ENCODE data around the gene NBEA.

The NBEA gene

DNA sequence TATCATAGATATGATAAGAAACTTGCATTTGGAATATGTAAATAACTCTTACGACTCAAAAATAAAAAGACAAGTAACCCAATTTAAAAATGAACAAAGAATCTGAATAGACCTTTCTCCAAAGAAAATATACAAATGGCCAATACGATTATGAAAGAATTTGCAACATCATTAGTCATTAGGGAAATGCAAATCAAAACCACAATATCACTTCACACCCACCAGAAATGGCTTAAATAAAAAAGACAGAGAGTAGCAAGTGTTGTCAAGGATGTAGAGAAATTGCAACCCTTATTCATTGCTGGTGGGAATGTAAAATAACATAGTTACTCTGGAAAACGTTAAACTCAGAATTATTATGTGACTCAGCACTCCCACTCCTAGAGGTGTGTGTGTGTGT lies 761.0 kb downstream of the NBEA start:
- H3K4me3 ChIP-seq (ENCODE audit: low read depth, low read length) = no peak overlapping the region
- in situ Hi-C loops (cut with HindIII; ENCODE audit: low sequenced_read_pairs) = no loop called here
- TF ChIP-seq, protein P1, sequence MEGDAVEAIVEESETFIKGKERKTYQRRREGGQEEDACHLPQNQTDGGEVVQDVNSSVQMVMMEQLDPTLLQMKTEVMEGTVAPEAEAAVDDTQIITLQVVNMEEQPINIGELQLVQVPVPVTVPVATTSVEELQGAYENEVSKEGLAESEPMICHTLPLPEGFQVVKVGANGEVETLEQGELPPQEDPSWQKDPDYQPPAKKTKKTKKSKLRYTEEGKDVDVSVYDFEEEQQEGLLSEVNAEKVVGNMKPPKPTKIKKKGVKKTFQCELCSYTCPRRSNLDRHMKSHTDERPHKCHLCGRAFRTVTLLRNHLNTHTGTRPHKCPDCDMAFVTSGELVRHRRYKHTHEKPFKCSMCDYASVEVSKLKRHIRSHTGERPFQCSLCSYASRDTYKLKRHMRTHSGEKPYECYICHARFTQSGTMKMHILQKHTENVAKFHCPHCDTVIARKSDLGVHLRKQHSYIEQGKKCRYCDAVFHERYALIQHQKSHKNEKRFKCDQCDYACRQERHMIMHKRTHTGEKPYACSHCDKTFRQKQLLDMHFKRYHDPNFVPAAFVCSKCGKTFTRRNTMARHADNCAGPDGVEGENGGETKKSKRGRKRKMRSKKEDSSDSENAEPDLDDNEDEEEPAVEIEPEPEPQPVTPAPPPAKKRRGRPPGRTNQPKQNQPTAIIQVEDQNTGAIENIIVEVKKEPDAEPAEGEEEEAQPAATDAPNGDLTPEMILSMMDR (IDR thresholded peaks at IDR 0.05; ENCODE audit: low read depth, low read length) = no peak
- DNase-seq (ENCODE audit: low read depth, low spot score) = no peak

GRCh38 chr13:35704331-35704730 lies 762.3 kb downstream of the NBEA start:
- no peak overlapping the region for H3K4me3 ChIP-seq (ENCODE audit: low read depth, low read length)
- TF ChIP-seq, protein P1 (IDR thresholded peaks at IDR 0.05; ENCODE audit: low read depth, low read length) = no peak
- no peak for DNase-seq (ENCODE audit: low read depth, low spot score)
- in situ Hi-C loops (cut with HindIII; ENCODE audit: low sequenced_read_pairs) = no loop called here

DNA sequence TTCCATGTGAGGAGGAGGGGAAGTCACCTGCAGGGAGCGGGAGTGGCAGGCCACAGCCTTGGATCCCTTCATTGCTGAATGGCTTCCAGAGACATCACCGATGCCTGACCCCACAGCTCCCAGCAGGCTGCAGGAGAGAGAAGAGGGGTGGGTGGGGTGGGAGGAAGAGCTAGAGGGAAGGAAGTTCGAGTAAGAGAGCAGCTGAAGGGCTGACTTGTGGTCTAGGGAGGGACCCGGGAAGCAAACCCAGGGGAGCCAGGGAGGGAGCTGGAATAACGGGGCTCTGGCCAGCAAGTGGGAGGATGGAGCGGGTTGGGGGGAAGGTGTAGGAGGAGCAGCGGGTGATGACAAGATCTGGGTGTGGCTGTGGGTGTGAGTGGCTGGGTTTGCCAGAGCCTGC lies 764.2 kb downstream of the NBEA start:
- DNase-seq (ENCODE audit: low read depth, low spot score) = no peak
- H3K4me3 ChIP-seq (ENCODE audit: low read depth, low read length) = no peak overlapping the region
- TF ChIP-seq, protein P1 (IDR thresholded peaks at IDR 0.05; ENCODE audit: low read depth, low read length) = no peak
- in situ Hi-C loops (cut with HindIII; ENCODE audit: low sequenced_read_pairs) = no loop called here

GRCh38 chr13:35706721-35707120 lies 764.7 kb downstream of the NBEA start:
- in situ Hi-C loops (cut with HindIII; ENCODE audit: low sequenced_read_pairs) = no loop called here
- no peak for DNase-seq (ENCODE audit: low read depth, low spot score)
- TF ChIP-seq, protein P1 (IDR thresholded peaks at IDR 0.05; ENCODE audit: low read depth, low read length) = no peak
- H3K4me3 ChIP-seq (ENCODE audit: low read depth, low read length) = no peak overlapping the region

DNA sequence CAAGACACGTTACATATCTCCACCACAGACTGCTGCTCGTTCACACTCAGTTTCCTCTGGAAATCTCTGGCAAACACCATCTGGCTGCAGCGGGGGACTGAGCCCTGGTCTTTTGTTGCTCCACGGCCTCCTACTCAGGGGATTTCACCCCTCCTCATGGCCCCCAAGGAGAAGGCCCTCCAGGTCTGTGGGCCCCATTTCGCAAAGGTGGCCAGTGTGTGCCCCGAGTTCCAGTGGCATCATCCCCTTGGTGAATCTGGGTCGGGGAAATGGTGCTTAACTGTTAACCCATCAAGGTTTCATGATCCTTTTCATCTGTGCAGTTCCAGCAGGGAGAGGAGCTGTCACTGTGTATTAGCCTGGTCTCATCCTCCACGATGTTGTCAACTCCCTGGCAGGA lies 769.8 kb downstream of the NBEA start:
- H3K4me3 ChIP-seq (ENCODE audit: low read depth, low read length) = no peak overlapping the region
- TF ChIP-seq, protein P1 (IDR thresholded peaks at IDR 0.05; ENCODE audit: low read depth, low read length) = no peak
- in situ Hi-C loops (cut with HindIII; ENCODE audit: low sequenced_read_pairs) = no loop called here
- DNase-seq (ENCODE audit: low read depth, low spot score) = no peak

DNA sequence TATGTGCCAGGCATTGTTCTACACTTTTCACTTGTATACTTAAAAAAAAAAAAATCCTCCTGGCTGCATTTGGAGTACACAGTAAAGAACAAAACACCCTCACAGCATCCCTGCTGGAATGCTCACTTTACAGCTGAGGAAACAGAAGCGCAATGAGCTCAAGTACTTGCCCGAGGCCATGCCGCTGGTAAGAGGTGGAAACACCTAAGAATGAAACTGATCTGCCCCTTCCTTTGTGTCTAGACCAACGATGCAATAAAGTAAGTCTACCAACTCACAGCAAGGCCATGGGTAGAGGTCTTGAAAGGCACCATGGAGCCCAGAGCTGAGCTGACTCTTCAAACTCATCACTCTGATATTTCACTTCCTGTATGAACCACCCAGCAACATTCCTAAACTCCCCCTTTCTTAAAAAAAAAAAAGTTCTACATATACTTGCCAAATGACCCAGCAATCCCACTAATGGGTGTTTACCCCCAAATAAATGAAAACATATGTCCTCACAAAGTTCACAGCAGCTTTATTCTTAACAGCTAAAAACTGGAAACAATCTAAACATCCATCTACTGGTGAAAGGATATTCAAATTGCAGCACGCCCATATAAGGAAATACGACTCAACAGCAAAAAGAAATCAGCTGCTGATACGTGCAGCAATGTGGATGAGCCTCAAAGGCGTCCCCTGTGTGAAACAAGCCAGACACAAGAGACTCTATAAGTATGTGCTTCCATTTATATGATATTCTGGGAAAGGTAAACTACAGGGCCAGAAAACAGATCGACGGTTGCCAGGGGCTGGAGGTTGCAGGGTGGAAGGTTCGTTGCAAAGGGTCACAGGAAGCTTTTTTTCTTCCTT lies 771.1 kb downstream of the NBEA start:
- TF ChIP-seq, protein P1 (IDR thresholded peaks at IDR 0.05; ENCODE audit: low read depth, low read length) = no peak
- in situ Hi-C loops (cut with HindIII; ENCODE audit: low sequenced_read_pairs) = no loop called here
- DNase-seq (ENCODE audit: low read depth, low spot score) = peak; percentile 43
- no peak overlapping the region for H3K4me3 ChIP-seq (ENCODE audit: low read depth, low read length)
